ENCODE measurements around the gene SLC1A3.

The SLC1A3 gene

DNA sequence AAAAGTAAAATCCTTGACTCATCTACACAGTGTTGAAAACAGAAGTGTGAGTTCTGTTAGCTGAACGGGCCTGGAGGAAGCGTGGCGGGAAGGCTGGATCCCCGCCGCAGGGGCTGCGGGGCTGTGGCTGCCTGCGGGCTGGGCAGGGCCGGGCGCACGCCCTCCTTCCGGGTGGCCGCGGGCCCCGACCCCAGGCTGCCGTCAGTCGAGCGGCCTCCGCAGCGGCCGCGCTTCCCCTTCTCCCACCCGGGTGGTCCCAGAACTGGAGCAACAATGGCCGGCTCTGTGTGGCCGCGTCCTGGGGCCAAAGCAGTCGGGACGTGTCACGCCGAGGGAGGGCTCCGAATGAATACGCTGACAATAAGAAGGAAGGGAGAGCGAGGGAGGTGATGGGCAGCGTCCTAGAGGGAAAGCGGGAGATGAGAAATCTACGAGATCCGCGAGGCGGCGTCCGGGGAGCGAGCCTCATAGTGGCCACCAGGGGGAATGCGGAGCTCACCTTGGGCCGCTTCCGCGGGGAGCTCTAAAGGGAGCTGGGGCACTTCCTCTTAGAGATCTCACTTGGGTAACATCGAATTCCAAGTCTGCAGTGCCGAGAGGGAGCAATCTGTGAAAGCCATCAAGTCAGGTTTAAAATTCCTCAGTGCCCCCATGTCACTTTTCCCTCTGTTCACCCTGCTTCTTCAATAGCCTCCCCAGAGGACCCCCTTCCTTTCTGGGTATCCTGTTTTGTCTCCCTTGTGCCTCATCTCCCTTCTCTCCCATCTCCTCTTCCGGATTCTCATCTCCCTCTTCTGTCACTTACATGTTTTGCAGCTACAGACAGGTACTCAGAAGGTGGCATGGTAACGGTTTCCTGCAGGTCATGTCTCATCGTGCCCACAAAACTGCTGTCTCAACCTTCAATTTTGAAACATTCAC, 83.9 kb downstream of the SLC1A3 start:
- peak; percentile 69 for DNase-seq

DNA sequence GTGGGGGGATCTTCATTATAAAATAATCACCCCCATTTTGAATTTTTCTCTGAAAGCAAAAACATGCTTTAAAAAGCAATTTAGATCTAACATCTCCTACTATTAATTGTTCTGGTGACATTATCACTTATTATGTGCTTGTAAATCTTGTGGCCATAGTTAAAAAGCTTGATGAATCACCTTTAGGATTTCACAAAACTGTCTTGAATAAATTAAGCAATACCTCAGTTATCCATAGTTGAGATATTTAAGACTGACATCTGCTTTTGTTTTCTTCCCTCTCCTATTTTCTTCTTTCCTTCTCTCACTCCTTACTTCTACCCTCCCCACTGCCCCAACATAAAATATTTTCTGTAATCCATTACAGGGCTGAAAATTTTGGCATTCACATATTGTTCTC, 84.8 kb downstream of the SLC1A3 start:
- DNase-seq = no peak

DNA sequence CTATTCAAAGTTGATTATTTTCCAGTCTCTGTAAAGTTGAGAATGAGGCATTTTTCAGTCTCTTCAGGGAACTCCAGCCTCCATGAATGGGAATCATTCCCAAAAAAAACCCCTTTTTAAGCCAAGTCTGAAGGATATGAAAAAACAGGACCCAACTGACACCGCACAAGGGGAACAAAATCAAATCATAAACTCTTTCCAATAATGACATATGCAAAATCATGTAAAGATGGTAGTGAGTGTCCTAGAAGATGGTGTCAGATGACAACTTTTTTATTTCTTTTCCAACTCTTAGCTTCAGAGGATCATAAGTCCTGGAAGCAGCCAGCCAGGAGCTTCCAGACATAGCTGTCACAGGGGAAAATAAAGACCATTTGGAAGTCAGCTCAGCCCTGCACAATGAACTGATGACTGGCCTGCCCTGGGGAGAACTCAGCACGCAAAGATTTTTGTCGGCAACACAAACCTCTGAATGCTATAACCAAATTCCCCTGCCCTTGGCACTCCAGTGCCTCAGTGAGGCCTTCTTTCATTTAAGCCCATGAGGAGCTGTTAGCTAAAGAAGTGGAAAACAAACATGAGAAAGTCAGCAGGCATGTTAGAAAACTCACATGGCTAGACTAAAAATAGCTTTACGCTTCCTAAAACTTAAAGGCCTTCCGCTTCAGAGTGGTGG, 85.4 kb downstream of the SLC1A3 start:
- no peak for DNase-seq

DNA sequence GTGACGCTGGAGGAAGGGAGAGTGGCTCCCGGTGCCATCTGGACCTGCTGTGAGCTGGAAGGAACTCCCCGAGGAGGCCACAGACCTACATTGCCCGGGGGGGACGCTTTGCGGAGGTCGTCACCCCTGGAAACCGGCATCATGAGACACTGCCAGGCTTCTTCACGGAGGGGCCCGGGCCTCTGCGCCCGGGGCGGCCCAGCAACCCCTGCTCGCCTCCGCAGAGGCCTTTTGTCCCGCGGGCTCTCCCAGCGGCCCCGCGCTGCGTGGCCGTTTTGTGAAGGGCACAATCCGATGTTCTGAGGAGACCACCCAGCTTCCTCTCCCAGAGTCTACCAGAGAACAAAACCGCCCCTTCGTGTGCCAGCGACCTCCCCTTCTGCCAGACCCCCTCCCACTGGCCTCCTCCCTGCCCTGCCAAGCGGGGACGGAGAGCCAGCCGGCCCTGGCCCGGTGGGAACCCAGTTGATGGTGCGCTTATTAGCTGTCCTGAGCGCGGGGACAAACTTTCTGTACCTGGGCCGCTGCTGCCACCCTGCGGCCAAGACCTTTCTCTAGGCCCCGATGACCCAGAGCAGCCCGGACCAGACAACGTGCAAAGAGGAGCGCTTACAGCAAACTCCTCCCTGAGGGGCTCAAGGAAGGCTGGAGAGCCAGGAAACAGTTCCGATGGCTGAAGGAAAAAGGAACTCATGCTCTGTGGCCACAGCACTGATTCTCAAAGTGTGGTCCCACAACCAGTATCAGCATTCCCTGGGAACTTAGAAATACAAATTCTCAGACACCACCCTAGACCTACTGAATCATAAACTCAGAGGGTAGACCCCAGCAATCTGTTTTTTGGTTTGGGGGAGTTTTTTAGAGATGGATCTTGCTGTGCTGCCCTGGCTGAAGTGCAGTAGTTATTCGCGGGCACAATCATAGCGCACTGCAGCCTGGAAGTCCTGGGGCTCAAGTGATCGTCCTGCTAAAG, 86.7 kb downstream of the SLC1A3 start:
- DNase-seq = peak; percentile 37

DNA sequence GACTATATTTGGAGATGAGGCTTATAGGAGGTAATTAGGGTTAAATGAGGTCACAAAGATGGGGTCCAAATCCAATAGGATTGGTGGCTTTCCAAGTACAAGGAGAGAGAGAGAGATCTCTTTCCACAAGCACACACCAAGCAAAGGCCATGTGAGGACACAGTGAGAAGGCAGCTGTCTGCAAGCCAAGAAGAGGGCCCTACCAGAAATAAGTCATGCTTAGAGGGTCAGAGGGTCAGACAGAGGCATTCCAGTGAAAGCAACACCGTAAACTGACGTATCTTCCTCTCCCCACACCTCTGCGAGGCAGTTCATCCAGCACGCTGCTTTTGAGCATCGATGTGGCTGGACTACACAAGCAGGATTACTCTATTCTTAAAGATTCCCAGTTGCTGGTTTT, 87.9 kb downstream of the SLC1A3 start:
- DNase-seq = no peak

DNA sequence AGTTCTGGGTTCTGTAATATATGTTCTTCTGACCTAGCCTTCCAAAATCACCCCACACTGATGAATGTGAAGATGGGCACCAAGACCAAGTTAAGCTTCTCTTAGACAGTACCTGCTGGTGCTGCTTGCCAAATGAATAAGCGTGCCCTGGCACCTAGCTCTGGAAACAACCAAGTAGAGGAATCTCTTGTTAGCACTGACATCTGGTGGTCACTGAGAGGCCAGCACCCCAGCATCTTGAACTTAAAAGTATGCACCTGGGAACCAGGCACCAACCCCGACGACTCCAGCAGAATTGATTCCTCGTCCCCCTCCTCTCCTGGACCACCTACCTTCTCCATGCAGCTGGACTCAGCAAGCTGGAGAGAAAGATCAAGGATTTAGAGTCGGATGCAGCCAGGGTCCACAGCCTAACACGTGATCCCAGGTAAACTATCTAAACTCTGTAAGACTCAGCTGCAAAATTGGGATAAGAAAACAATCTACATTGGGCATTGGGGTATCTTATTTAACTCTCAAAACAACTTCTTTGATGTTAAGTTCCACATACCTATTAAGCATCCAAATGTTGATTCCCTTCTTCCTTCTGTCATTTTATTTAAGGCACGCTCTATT, 89.8 kb downstream of the SLC1A3 start:
- DNase-seq = peak; percentile 38

DNA sequence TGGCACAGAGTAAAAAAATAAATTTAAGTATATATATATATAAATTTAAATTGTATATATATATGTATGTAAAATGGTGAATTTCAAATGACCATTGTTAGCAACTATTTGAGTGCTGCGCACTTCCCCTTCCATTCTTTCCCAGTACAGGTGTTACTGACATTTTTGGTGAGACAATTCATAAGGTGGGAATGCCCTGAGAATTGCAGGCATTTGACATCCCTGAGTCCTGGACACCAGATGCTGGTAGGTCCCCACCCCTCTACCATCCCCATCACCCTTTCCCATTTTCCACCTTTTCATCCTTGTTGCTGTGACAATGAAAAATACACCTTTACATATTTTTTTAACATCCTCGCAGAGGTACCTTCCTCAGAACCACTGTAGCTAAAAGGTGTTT, 91.6 kb downstream of the SLC1A3 start:
- DNase-seq = no peak

DNA sequence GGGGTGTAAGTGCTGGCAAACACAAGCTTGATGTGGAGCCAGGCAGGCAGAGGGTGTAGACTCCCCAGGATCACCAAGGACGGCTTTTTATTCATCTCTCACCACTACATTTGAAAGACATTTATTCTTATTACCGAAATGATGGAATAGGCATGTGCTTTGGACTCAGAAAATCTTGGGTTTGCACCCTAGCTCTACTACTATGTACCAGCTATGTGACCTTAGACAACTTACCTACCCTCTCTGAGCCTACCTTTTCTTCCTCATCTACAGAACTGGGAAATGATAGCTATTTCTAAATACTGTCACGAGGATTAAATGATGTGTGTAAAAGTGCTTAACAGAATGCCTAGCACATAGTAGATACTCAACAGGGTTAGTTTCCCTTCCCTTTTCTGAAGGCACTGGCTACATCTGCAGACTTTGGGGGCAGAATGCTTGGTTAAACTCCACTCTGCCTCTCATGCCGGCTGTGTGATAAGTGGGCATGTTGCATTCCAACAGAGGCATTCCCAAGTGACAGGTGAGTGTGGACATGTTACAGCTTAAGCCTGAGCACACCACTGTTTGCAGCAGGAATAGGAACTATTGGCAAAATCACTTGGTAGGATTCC, 94.8 kb downstream of the SLC1A3 start:
- DNase-seq = no peak

DNA sequence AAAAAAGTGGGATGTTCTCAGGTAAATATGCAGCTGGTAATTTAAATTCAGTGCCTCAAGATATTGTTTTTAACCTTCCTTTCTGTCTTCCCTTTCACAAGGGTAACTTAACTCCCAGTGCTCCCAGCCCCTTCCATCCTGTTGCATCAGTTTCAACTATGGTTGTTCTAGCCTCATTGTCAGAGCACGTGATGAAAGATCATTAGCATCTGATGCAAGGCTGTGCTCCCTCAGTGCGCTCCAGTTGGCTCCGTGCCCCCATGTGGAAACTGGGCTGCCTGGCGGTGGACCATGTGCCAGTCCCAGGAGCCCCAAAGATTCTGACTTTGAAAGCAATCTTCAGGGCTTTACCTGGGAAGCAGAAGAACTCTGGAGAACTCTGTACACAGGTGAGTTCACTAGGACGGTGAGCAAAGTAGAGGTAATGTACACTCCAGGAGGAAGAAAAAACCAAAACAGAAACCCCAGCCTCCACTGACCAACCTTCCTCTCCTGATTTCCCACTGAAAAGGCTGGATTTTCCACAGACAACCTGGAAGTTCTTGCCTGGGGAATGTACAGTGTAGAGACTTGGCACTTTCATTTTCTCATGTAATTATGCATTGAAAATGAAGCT, 96.9 kb downstream of the SLC1A3 start:
- no peak for DNase-seq

DNA sequence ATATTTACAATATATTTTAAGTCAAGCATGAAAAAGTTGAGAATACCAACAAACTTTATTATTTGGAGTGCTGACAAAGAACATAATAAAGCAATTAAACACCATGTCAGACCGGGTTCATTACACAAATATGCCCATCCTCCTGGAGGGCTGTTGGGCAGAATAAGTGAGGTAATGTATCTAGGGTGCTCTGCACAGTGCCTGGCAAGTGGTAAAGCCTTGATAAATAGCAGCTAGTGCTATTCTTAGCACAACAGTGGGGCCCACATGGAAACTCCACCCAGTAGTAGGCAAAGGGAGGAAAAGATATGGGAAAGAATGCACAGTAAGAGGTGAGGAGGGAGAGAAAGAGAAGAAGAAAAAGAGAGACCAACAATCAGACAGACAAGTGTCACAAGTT, 97.7 kb downstream of the SLC1A3 start:
- DNase-seq = no peak

DNA sequence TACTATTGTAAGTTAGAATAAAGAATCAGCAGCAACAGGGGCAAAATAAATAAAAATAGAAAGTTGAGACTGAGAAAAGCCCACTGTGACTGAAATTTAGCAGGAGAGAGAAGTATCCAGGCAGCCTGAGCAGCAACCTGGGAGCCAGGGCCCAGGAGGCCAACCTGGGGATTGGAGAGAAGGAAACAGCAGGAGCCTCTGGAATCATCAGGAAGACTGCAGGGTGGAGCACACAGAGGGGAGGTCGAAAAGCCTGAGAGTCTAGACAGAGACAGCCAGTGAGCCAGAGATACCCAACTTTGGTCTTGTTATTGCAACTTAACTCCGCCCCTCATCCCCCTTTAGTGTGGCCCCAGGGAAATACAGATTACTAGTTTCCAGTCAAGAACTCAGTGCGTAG, 98.6 kb downstream of the SLC1A3 start:
- no peak for DNase-seq

DNA sequence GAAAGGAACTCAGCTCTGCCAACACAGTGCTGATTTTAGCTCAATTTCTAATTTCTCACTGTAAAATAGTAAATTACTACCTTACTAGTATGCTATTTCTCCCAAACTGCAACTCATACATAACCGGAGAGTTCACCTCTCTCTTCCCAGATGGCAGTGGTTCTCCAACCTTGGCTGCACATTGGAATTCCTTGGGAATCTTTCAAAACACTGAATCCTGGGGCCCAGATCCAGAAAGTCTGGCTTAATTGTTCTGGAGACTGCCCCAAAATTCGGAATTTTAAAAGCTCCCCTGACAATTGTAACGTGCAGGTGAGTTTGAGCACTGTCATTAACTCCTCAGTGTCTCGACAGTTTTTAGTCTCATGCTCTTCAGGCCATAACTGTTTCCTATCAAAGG, 100.3 kb downstream of the SLC1A3 start:
- no peak for DNase-seq

DNA sequence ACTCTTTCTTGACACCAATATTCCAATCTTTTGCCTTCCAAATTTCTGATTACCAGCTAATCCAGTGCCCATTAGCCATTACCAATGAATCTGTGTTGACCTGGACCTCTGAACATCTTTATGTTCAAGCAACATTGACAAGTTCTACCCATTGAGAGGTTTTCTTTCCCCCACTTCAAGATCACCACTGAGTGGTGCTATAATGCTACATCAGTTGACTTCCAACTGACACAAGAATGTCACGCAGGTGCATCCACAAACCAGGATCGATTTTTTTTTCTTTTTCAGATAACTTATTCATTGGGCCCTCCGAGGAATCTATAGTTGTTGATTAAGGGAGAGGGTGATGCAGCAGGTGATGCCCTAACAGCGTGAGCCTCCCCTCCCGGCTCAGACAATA, 102.6 kb downstream of the SLC1A3 start:
- DNase-seq = no peak

DNA sequence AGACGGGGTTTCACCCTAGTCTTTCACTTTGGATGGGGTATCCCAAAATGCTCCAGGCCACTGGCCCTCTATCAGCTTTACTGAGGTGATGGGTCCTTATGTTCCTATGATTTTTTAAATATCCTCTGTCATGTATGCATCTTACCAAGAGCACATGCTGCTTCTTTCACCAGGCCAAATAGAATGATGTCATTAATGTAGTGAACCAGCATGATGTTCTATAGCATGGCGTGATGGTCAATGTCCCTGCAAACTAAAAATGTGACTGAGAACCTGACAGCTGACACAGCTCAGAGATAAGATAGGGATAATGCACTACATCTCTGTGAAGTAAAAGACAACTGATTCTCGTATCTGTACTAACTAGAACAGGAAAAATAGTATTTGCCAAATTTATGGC, 103.6 kb downstream of the SLC1A3 start:
- no peak for DNase-seq

DNA sequence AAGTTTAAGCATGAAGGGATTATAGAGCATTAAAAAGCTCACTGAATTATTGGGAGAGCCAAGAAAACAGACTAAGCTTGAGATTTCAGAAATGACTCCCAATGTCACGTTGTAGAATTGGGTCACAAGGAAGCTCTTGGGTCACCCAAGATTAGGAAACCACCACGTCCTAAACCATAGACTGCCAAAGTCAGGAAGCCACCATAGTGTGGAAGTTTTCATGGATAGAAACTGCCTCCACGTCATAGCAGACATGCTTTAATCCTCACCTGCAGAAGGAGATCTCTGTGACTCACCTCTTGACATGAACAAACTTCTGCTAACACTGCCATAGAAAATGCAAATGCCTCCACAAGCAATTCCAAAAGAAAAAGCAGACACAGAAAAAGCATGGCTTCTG, 106.3 kb downstream of the SLC1A3 start:
- no peak for DNase-seq

DNA sequence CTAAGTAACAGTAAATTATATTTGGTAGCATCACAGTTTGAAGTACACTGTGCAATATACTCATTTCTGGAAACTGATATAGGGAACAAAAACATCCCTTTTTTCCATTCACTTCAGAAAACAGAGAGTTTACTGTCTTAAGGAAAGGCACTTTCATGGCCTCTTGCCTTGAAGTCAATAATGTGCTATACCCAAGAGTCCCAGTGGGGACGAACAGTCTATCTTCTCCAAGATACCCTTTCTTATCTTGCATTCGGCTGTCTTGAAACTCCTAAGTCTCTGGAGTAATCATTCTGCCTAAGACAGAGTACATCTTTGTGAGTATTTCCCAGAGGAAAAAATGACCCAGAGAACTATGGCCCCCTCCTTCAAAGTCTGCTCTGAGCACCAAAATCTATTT, 107.1 kb downstream of the SLC1A3 start:
- DNase-seq = no peak

DNA sequence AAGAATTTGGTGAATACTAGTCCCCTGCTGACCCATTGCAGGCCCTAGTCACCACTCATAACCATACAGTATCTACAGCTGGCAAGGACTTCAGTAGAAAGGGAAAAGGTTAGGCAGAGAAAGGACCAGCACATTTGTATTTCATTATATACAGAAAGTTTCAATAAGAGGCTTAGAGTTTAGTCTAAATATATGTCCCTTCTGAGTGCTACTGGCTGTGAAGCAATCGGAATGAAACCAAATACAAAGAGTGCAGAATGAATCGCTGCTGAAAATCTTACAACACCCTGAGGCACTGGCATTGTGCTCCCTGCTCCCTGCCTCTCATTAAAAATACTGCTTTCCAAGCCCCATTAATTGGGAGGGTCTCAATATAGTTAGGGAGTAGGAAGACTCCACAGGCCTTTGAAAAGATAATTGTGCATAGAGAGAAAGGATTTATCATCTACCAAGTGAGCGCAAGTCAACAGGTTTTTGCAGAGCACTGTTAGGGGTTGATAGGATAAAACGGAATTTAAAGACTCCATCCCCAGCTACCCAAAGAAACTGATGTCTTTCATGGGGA, 110.8 kb downstream of the SLC1A3 start:
- no peak for DNase-seq

DNA sequence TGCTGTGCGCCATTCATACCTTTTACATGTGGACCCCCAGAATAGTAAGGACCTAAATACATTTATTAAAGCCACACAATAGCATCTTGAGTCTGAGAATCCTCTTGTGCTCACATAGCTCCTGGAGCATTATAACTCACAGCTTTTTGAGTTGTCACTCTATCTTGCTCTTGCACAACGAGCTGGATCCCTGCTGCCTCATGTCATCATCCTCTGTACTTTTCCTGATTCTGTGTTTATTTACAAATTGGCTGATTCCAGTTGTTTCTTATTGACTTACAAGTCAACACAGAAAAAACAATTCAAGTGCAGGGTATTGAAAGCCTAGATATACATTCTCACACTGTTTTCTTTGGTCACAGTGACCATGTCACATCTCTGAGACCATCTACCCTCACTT, 112.9 kb downstream of the SLC1A3 start:
- no peak for DNase-seq

DNA sequence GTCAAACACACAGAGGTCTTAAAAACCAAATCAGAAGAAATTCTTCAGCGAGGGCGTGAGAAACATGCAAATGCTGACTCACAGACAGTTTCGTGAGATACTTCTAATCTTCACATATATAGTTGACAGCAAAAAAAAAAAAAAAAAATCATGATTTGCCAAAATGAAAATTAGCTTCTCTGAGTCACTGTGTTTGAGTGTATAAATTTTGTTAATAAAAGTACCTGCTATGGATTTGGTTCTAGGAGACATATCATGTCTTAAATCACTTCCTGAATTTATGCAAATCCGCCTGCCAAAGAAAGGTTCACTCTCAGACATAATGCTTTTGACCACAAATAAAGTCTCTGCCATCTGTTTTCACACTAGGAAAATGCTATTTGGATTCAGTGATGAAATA, 114.3 kb downstream of the SLC1A3 start:
- no peak for DNase-seq

DNA sequence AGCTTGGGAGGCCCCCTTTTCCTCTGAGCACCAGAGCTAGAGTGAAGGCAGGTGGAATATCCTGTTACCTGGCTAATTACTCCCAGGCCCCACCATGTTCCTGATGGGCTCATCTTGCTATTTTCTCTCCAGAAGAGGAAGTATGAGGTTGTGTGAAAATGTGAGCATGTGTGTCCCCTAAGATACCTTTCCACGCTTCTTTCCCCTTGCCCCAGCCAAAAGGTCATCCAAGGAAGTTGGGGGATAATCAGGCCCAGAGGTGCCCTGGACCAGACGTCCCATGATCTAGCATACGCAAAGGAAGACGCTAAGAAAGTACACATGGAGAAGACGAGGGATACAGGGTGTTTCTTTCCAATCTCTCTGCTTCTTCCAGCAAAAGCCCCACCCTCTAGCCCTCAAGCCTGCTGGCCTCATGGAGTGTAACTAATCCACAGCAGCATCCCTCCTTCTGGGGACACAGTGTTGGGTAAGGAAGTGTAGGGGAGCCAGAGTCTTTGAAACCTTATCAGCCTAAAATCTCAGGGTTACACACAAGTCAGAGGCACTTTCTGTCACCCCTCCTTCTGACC, 115.3 kb downstream of the SLC1A3 start:
- DNase-seq = no peak

DNA sequence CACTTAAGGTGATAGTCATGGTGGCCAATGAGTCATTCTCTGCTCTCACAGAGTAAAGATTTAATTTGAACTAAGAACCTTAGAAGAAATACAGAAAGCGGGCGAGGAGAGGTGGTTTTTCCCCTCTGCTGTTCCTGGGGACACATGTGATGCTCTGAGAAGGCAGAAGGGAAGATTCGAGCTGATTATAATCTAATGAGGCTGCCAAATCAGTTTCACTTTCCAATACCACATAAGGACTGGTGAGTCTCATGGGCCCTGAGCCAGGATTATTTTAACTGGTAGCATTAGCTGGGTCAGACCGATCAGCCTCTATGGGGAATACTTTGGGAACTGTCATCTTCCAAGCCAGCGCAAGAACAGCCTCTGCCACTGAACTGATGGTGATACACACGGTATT, 116.5 kb downstream of the SLC1A3 start:
- DNase-seq = no peak

Data from CD4-positive, alpha-beta T cell treated with Interleukin-17A for 4 hours (primary cell).